ENCODE data around the gene UBASH3A. TPM values are rescaled to one million over a fixed set of nuclear protein-coding genes. Genes with fewer than 3 reads are reported as not detected.

Gene UBASH3A
- total and polyA plus RNA-seq, 8 donors: 0.18 to 4.6 (median 0.31) TPM; not detected in 1

DNA sequence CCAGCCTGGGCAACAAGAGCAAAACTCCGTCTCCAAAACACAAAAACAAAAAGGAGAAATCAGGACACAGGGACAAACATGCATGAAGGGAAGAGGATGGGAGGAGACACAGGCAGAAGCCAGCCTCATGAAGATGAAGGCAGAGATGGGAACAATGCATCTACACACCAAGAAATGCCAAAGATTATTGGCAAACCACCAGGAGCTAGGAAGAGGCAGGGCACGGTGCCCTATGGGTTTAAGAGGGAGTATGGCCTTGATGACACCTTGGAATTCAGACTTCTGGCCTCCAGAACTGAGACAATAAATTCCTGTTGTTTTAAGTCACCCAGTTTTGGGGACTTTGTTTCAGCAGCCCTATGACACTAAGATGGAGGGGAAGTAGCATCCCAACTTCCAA, 13.0 kb upstream of the UBASH3A start:
- no peak overlapping the region for H3K27ac ChIP-seq
- TF ChIP-seq POLR2A (IDR thresholded peaks at IDR 0.05): no peak
- TF ChIP-seq EP300 (IDR thresholded peaks at IDR 0.05): no peak
- TF ChIP-seq, protein P1, sequence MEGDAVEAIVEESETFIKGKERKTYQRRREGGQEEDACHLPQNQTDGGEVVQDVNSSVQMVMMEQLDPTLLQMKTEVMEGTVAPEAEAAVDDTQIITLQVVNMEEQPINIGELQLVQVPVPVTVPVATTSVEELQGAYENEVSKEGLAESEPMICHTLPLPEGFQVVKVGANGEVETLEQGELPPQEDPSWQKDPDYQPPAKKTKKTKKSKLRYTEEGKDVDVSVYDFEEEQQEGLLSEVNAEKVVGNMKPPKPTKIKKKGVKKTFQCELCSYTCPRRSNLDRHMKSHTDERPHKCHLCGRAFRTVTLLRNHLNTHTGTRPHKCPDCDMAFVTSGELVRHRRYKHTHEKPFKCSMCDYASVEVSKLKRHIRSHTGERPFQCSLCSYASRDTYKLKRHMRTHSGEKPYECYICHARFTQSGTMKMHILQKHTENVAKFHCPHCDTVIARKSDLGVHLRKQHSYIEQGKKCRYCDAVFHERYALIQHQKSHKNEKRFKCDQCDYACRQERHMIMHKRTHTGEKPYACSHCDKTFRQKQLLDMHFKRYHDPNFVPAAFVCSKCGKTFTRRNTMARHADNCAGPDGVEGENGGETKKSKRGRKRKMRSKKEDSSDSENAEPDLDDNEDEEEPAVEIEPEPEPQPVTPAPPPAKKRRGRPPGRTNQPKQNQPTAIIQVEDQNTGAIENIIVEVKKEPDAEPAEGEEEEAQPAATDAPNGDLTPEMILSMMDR (IDR thresholded peaks at IDR 0.05): no peak
- no peak for TF ChIP-seq POLR2AphosphoS5 (IDR thresholded peaks at IDR 0.05)
- H3K9me3 ChIP-seq: no peaks in the 10 kb centered on the region
- DNase-seq: no peak
- intact Hi-C loops (cut with DNase I; ENCODE audit: low total_unique reads): no loop called here
- H3K4me1 ChIP-seq: peaks cover 4 to 25% (median 13%) of the 10 kb centered on the region in 4 donors
- WGBS, 5 donors: 69 to 86% (median 75%) methylated on average over 2 of the region's 2 CpGs
- H3K36me3 ChIP-seq: no peaks in the 10 kb centered on the region
- peaks cover 0 to 15% (median 0%) of the 10 kb centered on the region in 3 donors for H3K27me3 ChIP-seq
- no peak overlapping the region for H3K4me3 ChIP-seq

DNA sequence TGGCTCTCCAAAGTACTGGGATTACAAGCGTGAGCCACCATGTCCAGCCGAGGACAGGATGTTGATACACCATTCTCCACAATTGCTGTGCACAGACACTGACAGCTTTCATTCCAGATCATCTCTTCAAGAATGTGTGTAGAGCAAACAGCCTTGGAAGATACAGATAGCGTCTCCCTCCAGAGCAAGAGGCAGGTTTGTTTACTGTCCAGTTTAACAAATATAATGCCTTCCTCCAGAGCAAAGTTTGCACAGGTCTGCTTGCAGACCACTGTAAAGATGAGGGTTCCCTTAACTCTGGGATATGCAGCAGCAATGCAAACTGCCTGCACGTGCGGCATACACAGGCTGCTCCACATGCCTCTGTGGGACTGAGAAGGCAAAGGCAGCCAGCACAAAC, 12.4 kb upstream of the UBASH3A start:
- peaks cover 2 to 19% (median 9%) of the 10 kb centered on the region in 4 donors for H3K4me1 ChIP-seq
- H3K9me3 ChIP-seq: no peaks in the 10 kb centered on the region
- WGBS, 5 donors: 77 to 86% (median 84%) methylated on average over 5 of the region's 5 CpGs
- DNase-seq: no peak
- H3K27me3 ChIP-seq: peaks cover 0 to 15% (median 0%) of the 10 kb centered on the region in 3 donors
- no peak overlapping the region for H3K4me3 ChIP-seq
- intact Hi-C loops (cut with DNase I; ENCODE audit: low total_unique reads): no loop called here
- TF ChIP-seq, protein P1 (IDR thresholded peaks at IDR 0.05): no peak
- TF ChIP-seq EP300 (IDR thresholded peaks at IDR 0.05): no peak
- TF ChIP-seq POLR2A (IDR thresholded peaks at IDR 0.05): no peak
- no peak for TF ChIP-seq POLR2AphosphoS5 (IDR thresholded peaks at IDR 0.05)
- no peak overlapping the region for H3K27ac ChIP-seq
- H3K36me3 ChIP-seq: no peaks in the 10 kb centered on the region

GRCh38 chr21:42392731-42393442, 10.8 kb upstream of the UBASH3A start:
- peak in 1 of 2 donors; percentile 55 for DNase-seq
- Histone ChIP-seq H3K4me1 (peaks cover 0 to 9% (median 6%) of the 10 kb centered on the region in 4 donors), H3K9me3 (no peaks in the 10 kb centered on the region), H3K4me3 (no peak overlapping the region), H3K27ac (no peak overlapping the region), H3K36me3 (no peaks in the 10 kb centered on the region), H3K27me3 (peaks cover 0 to 15% (median 0%) of the 10 kb centered on the region in 3 donors)
- TF ChIP-seq POLR2A (IDR thresholded peaks at IDR 0.05) (no peak), POLR2AphosphoS5 (IDR thresholded peaks at IDR 0.05) (no peak), EP300 (IDR thresholded peaks at IDR 0.05) (no peak)
- TF ChIP-seq, protein P1 (IDR thresholded peaks at IDR 0.05): no peak
- WGBS, 5 donors: 68 to 90% (median 80%) methylated on average over 17 of the region's 17 CpGs
- intact Hi-C loops (cut with DNase I; ENCODE audit: low total_unique reads): no loop called here

GRCh38 chr21:42393443-42393950, 10.2 kb upstream of the UBASH3A start:
- no peak overlapping the region for H3K27ac ChIP-seq
- H3K36me3 ChIP-seq: no peaks in the 10 kb centered on the region
- 62 to 71% (median 69%) methylated on average over 8 of the region's 8 CpGs for WGBS, 5 donors
- intact Hi-C loops (cut with DNase I; ENCODE audit: low total_unique reads): no loop called here
- H3K9me3 ChIP-seq: no peaks in the 10 kb centered on the region
- H3K4me1 ChIP-seq: peaks cover 0 to 9% (median 6%) of the 10 kb centered on the region in 4 donors
- no peak for TF ChIP-seq EP300 (IDR thresholded peaks at IDR 0.05)
- no peak for TF ChIP-seq POLR2A (IDR thresholded peaks at IDR 0.05)
- TF ChIP-seq POLR2AphosphoS5 (IDR thresholded peaks at IDR 0.05): no peak
- no peak overlapping the region for H3K4me3 ChIP-seq
- peaks cover 0 to 14% (median 0%) of the 10 kb centered on the region in 3 donors for H3K27me3 ChIP-seq
- no peak for DNase-seq

- H3K4me1 ChIP-seq: no peaks in the 10 kb centered on the region
- no peaks in the 10 kb centered on the region for H3K9me3 ChIP-seq
- DNase-seq: no peak
- TF ChIP-seq EP300 (IDR thresholded peaks at IDR 0.05): no peak
- TF ChIP-seq POLR2AphosphoS5 (IDR thresholded peaks at IDR 0.05): no peak
- TF ChIP-seq, protein P1 (IDR thresholded peaks at IDR 0.05): no peak
- no peak for TF ChIP-seq POLR2A (IDR thresholded peaks at IDR 0.05)
- H3K27me3 ChIP-seq: peaks cover 0 to 5% (median 0%) of the 10 kb centered on the region in 3 donors
- WGBS, 5 donors: 95 to 97% (median 96%) methylated on average over 11 of the region's 11 CpGs
- intact Hi-C loops (cut with DNase I; ENCODE audit: low total_unique reads): no loop called here
- no peak overlapping the region for H3K4me3 ChIP-seq
- no peaks in the 10 kb centered on the region for H3K36me3 ChIP-seq
- peak overlapping the region in 1 of 5 donors; percentile 23 for H3K27ac ChIP-seq
Measured at GRCh38 chr21:42395302-42395701, 8.4 kb upstream of the UBASH3A start.
